Gastroesophageal sphincter (tissue), 4 donors: ENCODE measurements around the gene C3orf20. TPM values are rescaled to one million over a fixed set of nuclear protein-coding genes. Genes with fewer than 3 reads are reported as not detected.
A peak's percentile ranks its signal among the peaks of the same experiment; 100 is the strongest.

Experiments
- ATAC-seq: fragments of 150-250 bp; one replicate; pipeline ENCODE4 v1.9.1; 2016; ENCODE audit warnings: mild to moderate bottlenecking, moderate library complexity
- H3K27ac ChIP-seq, 4 donors: fragments of 200-600 bp; sonication (generic) in 3 of 4; 1 replicate in 3 of 4; 2 replicates in 1 of 4; pipeline ENCODE4 v1.5.1; 2016 to 2019
- H3K27me3 ChIP-seq: fragments of 200-600 bp; sonication (generic); one replicate; pipeline ENCODE4 v1.5.1; 2019
- H3K36me3 ChIP-seq, 2 donors: fragments of 200-600 bp; sonication (generic); one replicate each; pipeline ENCODE4 v1.5.1; 2019; ENCODE audit warnings: control low read depth in 1 of 2
- H3K4me1 ChIP-seq, 3 donors: fragments of 200-600 bp; sonication (generic); 1 replicate in 2 of 3; 2 replicates in 1 of 3; pipeline ENCODE4 v1.5.1; 2016 to 2019; ENCODE audit warnings: control low read depth in 2 of 3
- H3K4me3 ChIP-seq, 2 donors: fragments of 200-600 bp; sonication (generic); one replicate each; pipeline ENCODE4 v1.5.1; 2019; ENCODE audit warnings: mild to moderate bottlenecking in 1 of 2, moderate library complexity in 1 of 2
- H3K9me3 ChIP-seq, 3 donors: fragments of 200-600 bp; sonication (generic); one replicate each; pipeline ENCODE4 v1.5.1; 2017 to 2019; ENCODE audit warnings: control low read depth in 2 of 3
- CTCF ChIP-seq, 4 experiments: fragments of 200-600 bp in 2 of 4; fragments of 450-650 bp in 2 of 4; sonication (generic) in 1 of 4; IDR thresholded peaks; one replicate each; pipeline ENCODE4 v1.5.1; 2017 to 2019; ENCODE audit warnings: antibody characterized with exemption in 4 of 4, mild to moderate bottlenecking in 2 of 4, moderate library complexity in 2 of 4
- EP300 ChIP-seq: sonication (generic); formaldehyde crosslinking; IDR thresholded peaks from one replicate; pipeline ENCODE4 v1.6.1; 2017; ENCODE audit warnings: antibody characterized with exemption, mild to moderate bottlenecking
- POLR2A ChIP-seq, 2 donors: fragments of 450-650 bp; IDR thresholded peaks; one replicate each; pipeline ENCODE4 v1.6.1; 2017; ENCODE audit warnings: antibody characterized with exemption in 2 of 2, mild to moderate bottlenecking in 2 of 2, moderate library complexity in 1 of 2
- POLR2AphosphoS5 ChIP-seq: sonication (generic); formaldehyde crosslinking; IDR thresholded peaks from one replicate; pipeline ENCODE4 v1.6.1; 2017; ENCODE audit warnings: antibody characterized with exemption
- WGBS, 2 donors: methylation state at CpG; one replicate each; pipeline ENCODE4 v1.1.5; 2018; ENCODE audit warnings: low coverage in 1 of 2; 5-methylcytosine and 5-hydroxymethylcytosine counted together
- total RNA-seq, 4 donors: library from RNA; depleted of rRNA; stranded (reverse); fragments of >200 nt; gene quantifications; one replicate each; pipeline ENCODE4 v1.1.0, GENCODE V29; 2016

The C3orf20 gene
- total RNA-seq, 4 donors from 2014 or later, result 0.13 TPM; not detected in 3

- H3K27me3 ChIP-seq, result peaks cover 21% of the 10 kb centered on the region
- no peaks in the 10 kb centered on the region for H3K9me3 ChIP-seq
- TF ChIP-seq POLR2A (IDR thresholded peaks at IDR 0.05), result no peak
- TF ChIP-seq CTCF (IDR thresholded peaks at IDR 0.05), result no peak
- TF ChIP-seq POLR2AphosphoS5, result no peak
- TF ChIP-seq EP300, result no peak
- H3K4me3 ChIP-seq, result no peak overlapping the region
- no peak overlapping the region for H3K27ac ChIP-seq
- peaks cover 0 to 29% (median 0%) of the 10 kb centered on the region in 3 donors for H3K4me1 ChIP-seq
- 57% methylated on average over 4 of the region's 7 CpGs; no CpG with 5 or more reads in 1 of the 2 donors for WGBS, 2 donors
- no peaks in the 10 kb centered on the region for H3K36me3 ChIP-seq
- no peak for ATAC-seq
These were observed 127.4 kb downstream of the C3orf20 start for GRCh38 chr3:14802381-14802731.

GRCh38 chr3:14803101-14803980, 128.4 kb downstream of the C3orf20 start:
- peaks cover 0 to 29% (median 0%) of the 10 kb centered on the region in 3 donors for H3K4me1 ChIP-seq
- TF ChIP-seq EP300 (no peak), POLR2A (IDR thresholded peaks at IDR 0.05) (no peak), POLR2AphosphoS5 (no peak), CTCF (IDR thresholded peaks at IDR 0.05) (no peak)
- no peaks in the 10 kb centered on the region for H3K36me3 ChIP-seq
- no peaks in the 10 kb centered on the region for H3K9me3 ChIP-seq
- H3K27me3 ChIP-seq, result peaks cover 16% of the 10 kb centered on the region
- peak; percentile 69 for ATAC-seq
- H3K27ac ChIP-seq, result peak overlapping the region in 3 of 4 donors; percentile 34 to 66 (median 38)
- WGBS, 2 donors, result 60 to 73% methylated on average over 3 to 7 of the region's 13 CpGs
- H3K4me3 ChIP-seq, result no peak overlapping the region

- Histone ChIP-seq H3K27ac (peak overlapping the region in 3 of 4 donors; percentile 34 to 66 (median 38)), H3K36me3 (no peaks in the 10 kb centered on the region), H3K9me3 (no peaks in the 10 kb centered on the region), H3K27me3 (peaks cover 16% of the 10 kb centered on the region), H3K4me3 (no peak overlapping the region), H3K4me1 (peaks cover 0 to 29% (median 0%) of the 10 kb centered on the region in 3 donors)
- TF ChIP-seq EP300, result no peak
- no peak for TF ChIP-seq CTCF (IDR thresholded peaks at IDR 0.05)
- no peak for TF ChIP-seq POLR2AphosphoS5
- peak; percentile 67 for ATAC-seq
- WGBS, 2 donors, result 57 to 60% methylated on average over 3 to 5 of the region's 12 CpGs
These were observed 129.3 kb downstream of the C3orf20 start for GRCh38 chr3:14803981-14804834.

- H3K4me1 ChIP-seq, result peaks cover 0 to 38% (median 0%) of the 10 kb centered on the region in 3 donors
- no peaks in the 10 kb centered on the region for H3K36me3 ChIP-seq
- 75 to 83% methylated on average over 5 to 7 of the region's 7 CpGs for WGBS, 2 donors
- H3K9me3 ChIP-seq, result no peaks in the 10 kb centered on the region
- TF ChIP-seq POLR2AphosphoS5, result no peak
- no peak for TF ChIP-seq EP300
- TF ChIP-seq POLR2A (IDR thresholded peaks at IDR 0.05), result no peak
- no peak for TF ChIP-seq CTCF (IDR thresholded peaks at IDR 0.05)
- H3K27ac ChIP-seq, result peak overlapping the region in 3 of 4 donors; percentile 34 to 66 (median 38)
- ATAC-seq, result no peak
- H3K4me3 ChIP-seq, result no peak overlapping the region
- peaks cover 25% of the 10 kb centered on the region for H3K27me3 ChIP-seq
These were observed 130.2 kb downstream of the C3orf20 start for GRCh38 chr3:14804835-14805780.
